ENCODE data around the gene SUGCT. TPM values are rescaled to one million over a fixed set of nuclear protein-coding genes. Genes with fewer than 3 reads are reported as not detected.

The SUGCT gene
- total and polyA plus RNA-seq, 9 of the 15 experiments (the other 6 are each of a cell fraction or from before 2014, with no cell fraction given), result 0.58 to 2.5 (median 1.4) TPM

DNA sequence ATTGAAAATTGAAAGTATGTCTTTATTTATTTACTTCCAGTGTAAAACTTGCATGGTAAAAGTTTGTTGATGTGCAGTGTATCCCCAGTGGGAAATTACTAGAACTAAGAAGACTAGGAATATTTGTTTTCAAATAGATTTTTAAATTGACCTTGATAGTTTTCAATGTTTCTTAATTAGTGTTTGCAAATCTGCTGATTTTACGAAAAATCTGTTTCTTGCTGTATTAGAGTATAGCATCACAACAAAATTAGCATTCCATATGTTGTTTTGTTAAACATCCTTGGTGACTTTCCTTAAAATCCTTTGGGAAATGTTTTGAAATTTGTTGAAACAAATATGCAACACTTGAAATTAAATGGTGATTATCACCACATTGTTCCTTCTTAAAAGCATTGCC lies 425.9 kb downstream of the SUGCT start:
- in situ Hi-C loops (cut with MboI) (no loop called here), intact Hi-C loops (cut with micrococcal nuclease) (no loop called here)
- no peak overlapping the region for H3K27ac ChIP-seq (ENCODE audit: extremely low read depth, low read depth, low read length)
- H3K4me2 ChIP-seq (ENCODE audit: insufficient read depth, low read length), result no peak overlapping the region
- no peak overlapping the region for H3K4me3 ChIP-seq
- CTCF ChIA-PET (ENCODE audit: low intra/inter-chr PET ratio), result no interaction called here
- no peaks in the 10 kb centered on the region for H4K20me1 ChIP-seq (replicated peaks; ENCODE audit: control insufficient read depth, insufficient read depth, low read length)
- no peaks in the 10 kb centered on the region; the same call in 1 of the 2 replicates for H3K9me3 ChIP-seq (replicated peaks; ENCODE audit: control insufficient read depth, insufficient read depth, low read depth, low read length)
- BruUV-seq (replicated peaks), result no TSS peak
- ATAC-seq (no peak), FAIRE-seq (no peak), DNase-seq (ENCODE audit: extremely low read depth in 1 of 4, low spot score in 3 of 4) (no peak)
- no peaks in the 10 kb centered on the region for H3K36me3 ChIP-seq (ENCODE audit: control insufficient read depth, insufficient read depth, low read length)
- no peaks in the 10 kb centered on the region for H3K27me3 ChIP-seq (ENCODE audit: control insufficient read depth in 2 of 2, insufficient read depth in 2 of 2, low read length in 2 of 2)
- peak; percentile 50; the same call in 1 of the 2 replicates for TF ChIP-seq ZNF316 (IDR thresholded peaks at IDR 0.05)
- TF ChIP-seq SMAD1 (IDR thresholded peaks at IDR 0.05; ENCODE audit: low read depth, low read length, partially characterized antibody), result no peak
- TF ChIP-seq C11orf30 (IDR thresholded peaks at IDR 0.05; ENCODE audit: low read depth), result peak; percentile 8; the same call in 1 of the 2 replicates
- no peak for TF ChIP-seq SUPT5H (IDR thresholded peaks at IDR 0.05)
- 0 out of 2 replicates have a peak, but pooled peaks have one; percentile 22 for TF ChIP-seq MAFG (tag; conservative IDR thresholded peaks at IDR 0.05)
- no peak for TF ChIP-seq ERF (CRISPR knock-in tag; IDR thresholded peaks at IDR 0.05)
- TF ChIP-seq, protein P1, sequence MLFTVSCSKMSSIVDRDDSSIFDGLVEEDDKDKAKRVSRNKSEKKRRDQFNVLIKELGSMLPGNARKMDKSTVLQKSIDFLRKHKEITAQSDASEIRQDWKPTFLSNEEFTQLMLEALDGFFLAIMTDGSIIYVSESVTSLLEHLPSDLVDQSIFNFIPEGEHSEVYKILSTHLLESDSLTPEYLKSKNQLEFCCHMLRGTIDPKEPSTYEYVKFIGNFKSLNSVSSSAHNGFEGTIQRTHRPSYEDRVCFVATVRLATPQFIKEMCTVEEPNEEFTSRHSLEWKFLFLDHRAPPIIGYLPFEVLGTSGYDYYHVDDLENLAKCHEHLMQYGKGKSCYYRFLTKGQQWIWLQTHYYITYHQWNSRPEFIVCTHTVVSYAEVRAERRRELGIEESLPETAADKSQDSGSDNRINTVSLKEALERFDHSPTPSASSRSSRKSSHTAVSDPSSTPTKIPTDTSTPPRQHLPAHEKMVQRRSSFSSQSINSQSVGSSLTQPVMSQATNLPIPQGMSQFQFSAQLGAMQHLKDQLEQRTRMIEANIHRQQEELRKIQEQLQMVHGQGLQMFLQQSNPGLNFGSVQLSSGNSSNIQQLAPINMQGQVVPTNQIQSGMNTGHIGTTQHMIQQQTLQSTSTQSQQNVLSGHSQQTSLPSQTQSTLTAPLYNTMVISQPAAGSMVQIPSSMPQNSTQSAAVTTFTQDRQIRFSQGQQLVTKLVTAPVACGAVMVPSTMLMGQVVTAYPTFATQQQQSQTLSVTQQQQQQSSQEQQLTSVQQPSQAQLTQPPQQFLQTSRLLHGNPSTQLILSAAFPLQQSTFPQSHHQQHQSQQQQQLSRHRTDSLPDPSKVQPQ (CRISPR knock-in tag; IDR thresholded peaks at IDR 0.05; ENCODE audit: borderline replicate concordance), result no peak
- WGBS (ENCODE audit: insufficient coverage, low coverage, missing lambda C conversion rate), result 7% methylated on average over 1 of the region's 1 CpG
- H3K4me1 ChIP-seq (replicated peaks in 1 of 2; ENCODE audit: control insufficient read depth in 2 of 2, insufficient read depth in 2 of 2, low read length in 2 of 2), result no peaks in the 10 kb centered on the region
- POLR2A ChIA-PET, result no interaction called here
- H2AFZ ChIP-seq (ENCODE audit: low read depth, low read length), result no peak overlapping the region
- no peaks in the 10 kb centered on the region for H3K9me1 ChIP-seq (ENCODE audit: control insufficient read depth, insufficient read depth, low read length)
- no peaks in the 10 kb centered on the region for H3K79me2 ChIP-seq (ENCODE audit: control insufficient read depth, insufficient read depth, low read length)
- no peak overlapping the region for H3K9ac ChIP-seq (ENCODE audit: insufficient read depth in 1 of 2, low read depth in 2 of 2, low read length in 2 of 2)

Data from K562 (cell line).